Right lobe of liver (tissue), 6 donors: ENCODE data around the gene ZNF556. TPM values are rescaled to one million over a fixed set of nuclear protein-coding genes. Genes with fewer than 3 reads are reported as not detected.

ENCODE experiments used
- ATAC-seq, 4 donors: fragments of 200-7000 bp; cut with Tn5 transposase; one replicate each; pipeline ENCODE4 v1.9.1; 2020; ENCODE audit warnings: mild to moderate bottlenecking in 4 of 4, moderate library complexity in 4 of 4
- DNase-seq, 3 donors: peaks; one replicate each; pipeline ENCODE4 v3.0.0-alpha.2; 2020
- H3K27ac ChIP-seq, 3 donors: fragments of 200-600 bp; one replicate each; pipeline ENCODE4 v1.8.0; 2022
- H3K27me3 ChIP-seq, 2 donors: fragments of 200-600 bp; one replicate each; pipeline ENCODE4 v1.8.0; 2022
- H3K36me3 ChIP-seq, 4 donors: fragments of 200-600 bp; sonication (generic) in 1 of 4; one replicate each; pipeline versions ENCODE4 v1.5.1 to v1.8.0; 2017 to 2022; ENCODE audit warnings: control low read depth in 1 of 4
- H3K4me1 ChIP-seq, 4 donors: fragments of 200-600 bp; sonication (generic) in 1 of 4; one replicate each; pipeline versions ENCODE4 v1.5.1 to v1.8.0; 2017 to 2022; ENCODE audit warnings: control low read depth in 1 of 4
- H3K4me3 ChIP-seq, 3 donors: fragments of 200-600 bp; one replicate each; pipeline ENCODE4 v1.8.0; 2022
- H3K9me3 ChIP-seq, 4 donors: fragments of 200-600 bp; sonication (generic) in 1 of 4; one replicate each; pipeline versions ENCODE4 v1.5.1 to v1.8.0; 2017 to 2022; ENCODE audit warnings: control low read depth in 1 of 4
- POLR2A ChIP-seq: fragments of 450-650 bp; IDR thresholded peaks from one replicate; pipeline ENCODE4 v1.6.1; 2017; ENCODE audit warnings: antibody characterized with exemption, mild to moderate bottlenecking
- WGBS: methylation state at CpG from one replicate; pipeline ENCODE4 v1.1.6; 2018; ENCODE audit warnings: low coverage, low lambda C conversion rate; ENCODE audit not compliant: insufficient coverage; ENCODE audit errors: missing lambda C conversion rate; 5-methylcytosine and 5-hydroxymethylcytosine counted together
- intact Hi-C, 2 donors: fragments of 100-400 bp; cut with DNase I; formaldehyde crosslinking; loops; one replicate each; pipeline versions ENCODE4 v1.11.2 to v1.14.1; 2022
- total RNA-seq, 6 experiments: library from RNA; depleted of rRNA in 2 of 6; stranded (reverse); fragments of >200 nt in 2 of 6; fragmentation: NEBNext Ultra II Directional in 3 of 6; extraction: Animal tissue kit (Norgen Biotek cat#: 25700) in 3 of 6; gene quantifications; one replicate each; pipeline versions ENCODE4 v1.1.0 to v1.2.4, GENCODE V29; 2016 to 2023
- TF ChIP-seq, protein P1 (sequence below), 4 donors: fragments of 200-600 bp in 3 of 4; fragments of 450-650 bp in 1 of 4; IDR thresholded peaks; one replicate each; pipeline versions ENCODE4 v1.5.1 to v1.8.0; 2016 to 2022; ENCODE audit warnings: antibody characterized with exemption in 4 of 4, mild to moderate bottlenecking in 2 of 4
- donor health status: DM: no; HTN: yes; CAD: no.
- donor health status: DM: no; HTN: no; CAD: no.
- donor health status: DM: no; HTN: no; CAD: no.
- donor health status: DM: no; HTN: yes; CAD: no.
- donor health status: DM: no; HTN: yes; CAD: no.

ZNF556 gene
- total RNA-seq, 6 experiments from 2014 or later, result not detected

DNA sequence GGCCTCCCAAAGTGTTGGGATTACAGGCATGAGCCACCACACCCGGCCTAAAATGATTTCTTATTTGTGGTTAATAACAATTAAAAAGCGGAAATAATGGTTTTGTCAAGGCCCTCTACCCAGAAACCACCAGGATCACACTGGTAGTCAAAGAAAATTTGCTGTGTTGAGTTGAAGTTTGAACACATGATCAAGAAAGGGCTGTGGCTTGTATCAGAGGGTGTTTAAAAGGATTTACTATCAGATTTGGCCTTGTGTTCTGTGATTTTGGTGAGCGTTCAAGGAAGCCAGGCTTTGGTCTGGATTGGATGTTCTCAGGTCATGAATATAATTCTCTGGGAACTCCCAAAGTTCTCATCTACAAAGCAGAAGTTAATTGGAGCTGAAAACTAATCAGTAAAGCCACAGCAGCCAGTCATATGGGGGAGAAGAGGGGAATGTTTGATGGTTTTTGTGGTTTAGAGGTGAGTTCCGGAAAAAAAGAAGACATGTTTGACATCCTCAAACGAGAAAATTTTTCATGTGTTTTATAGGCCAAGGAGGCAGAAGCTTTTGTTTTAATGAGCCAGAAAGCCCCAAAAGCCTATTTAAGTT, 10.6 kb upstream of the ZNF556 start:
- Histone ChIP-seq H3K4me3 (no peak overlapping the region), H3K36me3 (peaks cover 0 to 22% (median 16%) of the 10 kb centered on the region in 4 donors), H3K9me3 (peaks cover 2 to 49% (median 10%) of the 10 kb centered on the region in 4 donors), H3K4me1 (no peaks in the 10 kb centered on the region), H3K27ac (no peak overlapping the region), H3K27me3 (no peaks in the 10 kb centered on the region)
- DNase-seq (no peak), ATAC-seq (no peak)
- intact Hi-C loops, result no loop called here
- WGBS, result 79% methylated on average over 5 of the region's 5 CpGs
- TF ChIP-seq, protein P1, sequence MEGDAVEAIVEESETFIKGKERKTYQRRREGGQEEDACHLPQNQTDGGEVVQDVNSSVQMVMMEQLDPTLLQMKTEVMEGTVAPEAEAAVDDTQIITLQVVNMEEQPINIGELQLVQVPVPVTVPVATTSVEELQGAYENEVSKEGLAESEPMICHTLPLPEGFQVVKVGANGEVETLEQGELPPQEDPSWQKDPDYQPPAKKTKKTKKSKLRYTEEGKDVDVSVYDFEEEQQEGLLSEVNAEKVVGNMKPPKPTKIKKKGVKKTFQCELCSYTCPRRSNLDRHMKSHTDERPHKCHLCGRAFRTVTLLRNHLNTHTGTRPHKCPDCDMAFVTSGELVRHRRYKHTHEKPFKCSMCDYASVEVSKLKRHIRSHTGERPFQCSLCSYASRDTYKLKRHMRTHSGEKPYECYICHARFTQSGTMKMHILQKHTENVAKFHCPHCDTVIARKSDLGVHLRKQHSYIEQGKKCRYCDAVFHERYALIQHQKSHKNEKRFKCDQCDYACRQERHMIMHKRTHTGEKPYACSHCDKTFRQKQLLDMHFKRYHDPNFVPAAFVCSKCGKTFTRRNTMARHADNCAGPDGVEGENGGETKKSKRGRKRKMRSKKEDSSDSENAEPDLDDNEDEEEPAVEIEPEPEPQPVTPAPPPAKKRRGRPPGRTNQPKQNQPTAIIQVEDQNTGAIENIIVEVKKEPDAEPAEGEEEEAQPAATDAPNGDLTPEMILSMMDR (IDR thresholded peaks at IDR 0.05), result no peak
- no peak for TF ChIP-seq POLR2A

DNA sequence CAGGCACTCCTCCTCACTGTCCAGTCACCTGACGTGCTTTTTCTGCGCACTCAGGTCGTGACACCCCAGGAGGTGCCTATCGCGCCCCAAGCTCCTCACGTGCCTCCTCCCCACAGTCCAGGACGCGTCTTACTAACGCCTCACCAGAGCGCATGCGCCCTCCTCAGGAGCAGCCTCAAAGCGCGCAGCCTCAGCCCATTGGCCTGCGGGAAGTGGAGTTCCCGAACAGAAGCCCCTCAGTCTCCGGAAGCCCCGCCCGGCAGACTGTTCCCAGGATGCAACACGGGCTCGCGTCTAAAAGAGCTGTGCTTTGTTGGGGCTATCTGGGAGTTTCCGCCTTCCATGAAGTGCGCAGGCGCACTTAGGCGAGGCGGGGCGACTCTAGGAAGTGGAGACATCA, 8.3 kb upstream of the ZNF556 start:
- WGBS, result 86% methylated on average over 8 of the region's 27 CpGs
- H3K27me3 ChIP-seq, result no peaks in the 10 kb centered on the region

DNA sequence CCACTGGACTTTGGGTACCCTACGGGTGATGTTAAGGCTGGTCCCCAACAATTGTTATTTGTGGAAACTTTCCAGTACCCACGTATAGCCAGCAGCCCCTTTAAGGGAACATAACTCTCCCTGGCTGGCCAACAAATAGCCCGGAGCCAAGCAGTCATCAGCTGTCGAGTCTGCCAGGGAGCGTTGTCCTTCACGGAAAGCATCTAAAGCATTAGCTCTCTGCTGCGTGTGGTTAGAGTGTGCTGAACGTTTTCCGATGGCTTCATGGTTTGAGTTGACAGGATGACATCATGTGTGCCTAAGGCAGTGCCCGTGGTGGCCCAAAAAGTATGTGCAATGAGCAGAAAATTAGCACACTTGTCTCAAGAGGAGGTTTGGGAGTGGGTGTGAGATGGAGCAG, 3.3 kb upstream of the ZNF556 start:
- DNase-seq (no peak), ATAC-seq (no peak)
- Histone ChIP-seq H3K9me3 (no peaks in the 10 kb centered on the region), H3K27me3 (no peaks in the 10 kb centered on the region), H3K4me1 (no peaks in the 10 kb centered on the region), H3K4me3 (no peak overlapping the region), H3K36me3 (no peaks in the 10 kb centered on the region), H3K27ac (no peak overlapping the region)
- intact Hi-C loops, result loop anchor here in 1 of 2 donors (10.0 kb wide), 1 partner anchor 209 kb away; no protein-coding TSS in a partner anchor
- TF ChIP-seq, protein P1 (IDR thresholded peaks at IDR 0.05), result no peak
- TF ChIP-seq POLR2A, result no peak
- 51% methylated on average over 6 of the region's 10 CpGs for WGBS

More for the DNA sequence above, 8.3 kb upstream of the ZNF556 start:
- DNase-seq (no peak), ATAC-seq (no peak)
- Histone ChIP-seq H3K36me3 (no peaks in the 10 kb centered on the region), H3K27ac (no peak overlapping the region), H3K4me3 (no peak overlapping the region), H3K4me1 (no peaks in the 10 kb centered on the region), H3K9me3 (peaks cover 0 to 26% (median 6%) of the 10 kb centered on the region in 4 donors)
- TF ChIP-seq, protein P1 (IDR thresholded peaks at IDR 0.05), result no peak
- TF ChIP-seq POLR2A, result no peak
- intact Hi-C loops, result no loop called here

DNA sequence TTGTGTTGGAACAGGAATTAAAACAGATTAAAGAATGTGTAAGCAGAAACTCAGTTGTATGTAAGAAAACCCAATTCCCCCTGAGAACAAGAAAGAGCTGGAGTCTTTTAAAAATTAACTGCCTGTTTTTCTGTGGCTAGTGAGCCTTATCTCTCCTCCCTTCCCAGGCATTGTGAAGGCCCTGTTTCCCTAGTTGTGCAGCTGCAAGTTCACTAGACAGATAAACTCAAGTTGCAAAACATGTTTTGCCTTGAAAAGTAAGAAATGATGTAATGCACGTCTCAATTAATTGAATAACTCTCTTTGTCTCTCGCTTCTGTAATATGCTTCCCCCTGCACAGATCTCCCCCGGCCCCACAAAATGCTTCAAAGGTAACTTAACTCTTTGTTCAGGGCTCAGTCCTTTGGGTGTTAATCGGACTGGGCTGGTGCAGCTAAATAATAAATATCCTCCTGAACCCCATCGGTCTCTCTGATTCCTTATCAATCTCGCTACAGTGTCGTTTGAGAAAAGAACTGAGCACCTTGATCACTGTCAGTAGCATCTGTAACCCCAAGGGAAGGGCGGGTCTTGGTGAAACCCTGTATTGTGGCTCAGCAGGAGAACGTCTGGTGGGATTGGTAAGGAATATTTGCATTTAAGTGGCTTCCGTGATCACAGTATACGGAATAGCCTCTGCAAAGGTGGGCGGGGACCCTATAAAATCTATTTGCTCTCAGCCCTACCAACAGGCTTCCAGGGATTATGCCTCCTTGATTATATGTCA, 1.6 kb upstream of the ZNF556 start:
- TF ChIP-seq POLR2A, result no peak
- no peaks in the 10 kb centered on the region for H3K27me3 ChIP-seq
- ATAC-seq (no peak), DNase-seq (no peak)
- H3K36me3 ChIP-seq, result no peaks in the 10 kb centered on the region
- 52% methylated on average over 11 of the region's 12 CpGs for WGBS
- no peaks in the 10 kb centered on the region for H3K4me1 ChIP-seq
- H3K4me3 ChIP-seq, result no peak overlapping the region
- intact Hi-C loops, result loop anchor here in 1 of 2 donors (10.0 kb wide), 1 partner anchor 211 kb away; no protein-coding TSS in a partner anchor
- H3K27ac ChIP-seq, result no peak overlapping the region
- no peaks in the 10 kb centered on the region for H3K9me3 ChIP-seq

DNA sequence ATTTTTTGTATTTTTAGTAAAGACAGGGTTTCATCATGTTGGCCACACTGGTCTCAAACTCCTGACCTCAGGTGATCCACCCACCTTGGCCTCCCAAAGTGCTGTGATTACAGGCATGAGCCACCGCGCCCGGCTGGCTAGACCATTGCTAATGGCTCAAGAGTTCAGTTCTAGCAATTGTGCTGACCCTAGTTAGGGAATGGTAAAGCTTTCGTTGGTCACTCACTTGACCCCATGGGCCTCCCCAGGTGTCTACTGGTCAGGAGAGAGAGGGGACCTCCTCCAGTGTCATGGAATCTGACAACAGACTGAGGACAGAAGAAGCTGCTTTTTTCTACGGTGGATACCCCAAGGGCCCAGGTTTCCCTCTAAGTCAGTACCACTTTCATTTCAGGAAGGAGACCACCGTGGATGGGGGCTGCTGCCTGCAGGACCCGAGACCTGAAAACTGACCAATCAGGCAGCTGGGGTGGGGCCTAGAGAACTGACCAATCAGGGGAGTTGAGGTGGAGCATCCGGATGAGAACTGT, 575 bp upstream of the ZNF556 start:
- intact Hi-C loops, result loop anchor here in 1 of 2 donors (10.0 kb wide), 1 partner anchor 212 kb away; no protein-coding TSS in a partner anchor
- no peaks in the 10 kb centered on the region for H3K36me3 ChIP-seq
- DNase-seq (no peak), ATAC-seq (no peak)
- no peak overlapping the region for H3K27ac ChIP-seq
- TF ChIP-seq POLR2A, result no peak
- TF ChIP-seq, protein P1 (IDR thresholded peaks at IDR 0.05), result no peak
- no peaks in the 10 kb centered on the region for H3K9me3 ChIP-seq
- 50% methylated on average over 2 of the region's 8 CpGs for WGBS
- no peaks in the 10 kb centered on the region for H3K4me1 ChIP-seq
- no peak overlapping the region for H3K4me3 ChIP-seq
- H3K27me3 ChIP-seq, result no peaks in the 10 kb centered on the region
